Mammary epithelial cell (primary cell): ENCODE data around the gene CARMIL3.

ENCODE experiments used
- EZH2 ChIP-seq: IDR thresholded peaks from 2 replicates; pipeline ENCODE4 v1.6.1; 2012; ENCODE audit warnings: low read length, inconsistent platforms, borderline replicate concordance
- TF ChIP-seq, protein P1 (sequence below), 2 donors: IDR thresholded peaks in 1 of 2; conservative IDR thresholded peaks in 1 of 2; 2 replicates each; pipeline ENCODE4 v1.5.1; 2011 to 2012; ENCODE audit warnings: inconsistent platforms in 2 of 2, low read length in 2 of 2, mild to moderate bottlenecking in 2 of 2, control low read depth in 1 of 2, low read depth in 1 of 2; ENCODE audit not compliant: insufficient read depth in 1 of 2; ENCODE audit errors: extremely low read depth in 1 of 2

DNA sequence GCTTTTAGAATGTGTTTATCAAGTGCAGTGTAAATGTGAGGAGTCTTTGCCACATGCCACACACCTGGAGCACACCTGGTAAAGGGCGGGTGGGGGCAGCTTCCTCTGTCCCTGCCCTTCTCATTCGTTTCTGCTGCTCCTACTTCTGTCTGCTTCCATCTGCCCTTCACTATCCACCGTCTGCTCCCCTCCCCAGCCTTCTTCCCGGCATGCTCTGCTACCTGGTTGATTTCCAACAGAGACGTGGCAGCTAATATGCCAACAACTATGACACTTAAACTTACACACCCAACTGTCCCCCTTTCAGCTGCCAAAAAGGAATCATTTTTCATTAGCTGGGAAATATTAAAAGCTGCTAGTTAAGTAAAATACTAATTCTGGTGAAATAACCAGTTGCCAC, 9.1 kb upstream of the CARMIL3 start:
- TF ChIP-seq, protein P1, sequence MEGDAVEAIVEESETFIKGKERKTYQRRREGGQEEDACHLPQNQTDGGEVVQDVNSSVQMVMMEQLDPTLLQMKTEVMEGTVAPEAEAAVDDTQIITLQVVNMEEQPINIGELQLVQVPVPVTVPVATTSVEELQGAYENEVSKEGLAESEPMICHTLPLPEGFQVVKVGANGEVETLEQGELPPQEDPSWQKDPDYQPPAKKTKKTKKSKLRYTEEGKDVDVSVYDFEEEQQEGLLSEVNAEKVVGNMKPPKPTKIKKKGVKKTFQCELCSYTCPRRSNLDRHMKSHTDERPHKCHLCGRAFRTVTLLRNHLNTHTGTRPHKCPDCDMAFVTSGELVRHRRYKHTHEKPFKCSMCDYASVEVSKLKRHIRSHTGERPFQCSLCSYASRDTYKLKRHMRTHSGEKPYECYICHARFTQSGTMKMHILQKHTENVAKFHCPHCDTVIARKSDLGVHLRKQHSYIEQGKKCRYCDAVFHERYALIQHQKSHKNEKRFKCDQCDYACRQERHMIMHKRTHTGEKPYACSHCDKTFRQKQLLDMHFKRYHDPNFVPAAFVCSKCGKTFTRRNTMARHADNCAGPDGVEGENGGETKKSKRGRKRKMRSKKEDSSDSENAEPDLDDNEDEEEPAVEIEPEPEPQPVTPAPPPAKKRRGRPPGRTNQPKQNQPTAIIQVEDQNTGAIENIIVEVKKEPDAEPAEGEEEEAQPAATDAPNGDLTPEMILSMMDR (conservative IDR thresholded peaks at IDR 0.05 in 1 of 2, IDR thresholded peaks at IDR 0.05 in 1 of 2; ENCODE audit: extremely low read depth in 1 of 2, insufficient read depth in 1 of 2, low read depth in 1 of 2, low read length in 2 of 2) = no peak
- TF ChIP-seq EZH2 = no peak
